IMR-90 (cell line): ENCODE measurements around the gene LRRC36. TPM values are rescaled to one million over a fixed set of nuclear protein-coding genes. Genes with fewer than 3 reads are reported as not detected.

Source experiments
- ATAC-seq: fragments of 200-7000 bp; cut with Tn5 transposase; 2 replicates; pipeline ENCODE4 v1.9.1; 2020; ENCODE audit warnings: low read depth, mild to moderate bottlenecking, moderate library complexity
- BruUV-seq: library from RNA; stranded (reverse); fragments of 400-500 nt; replicated peaks from 2 replicates; lab custom pipeline; 2021; lab: Mats Ljungman, UMichigan
- CTCF ChIA-PET: fragments of 300-600 bp; formaldehyde crosslinking; extraction: SDS; loops from one replicate; lab custom pipeline; 2021; ENCODE audit warnings: antibody characterized with exemption; lab: Yijun Ruan, JAX
- POLR2A ChIA-PET: fragments of 300-600 bp; sonication (Branson Sonifier 250); formaldehyde crosslinking; loops from one replicate; lab custom pipeline; 2022; ENCODE audit warnings: antibody characterized with exemption; ENCODE audit not compliant: unreplicated experiment; lab: Charles Lee
- DNase-seq: peaks from one replicate; pipeline ENCODE4 v3.0.0; 2013
- H2AFZ ChIP-seq: replicated peaks from 2 replicates; pipeline ENCODE3; 2013; ENCODE audit warnings: low read length, mild to moderate bottlenecking; ENCODE audit not compliant: poor library complexity
- H2AK5ac ChIP-seq: 2 replicates; pipeline ENCODE4 v1.6.1; 2013; ENCODE audit warnings: low read depth, low read length, inconsistent platforms
- H2AK9ac ChIP-seq: replicated peaks from 2 replicates; pipeline ENCODE3; 2013; ENCODE audit warnings: mild to moderate bottlenecking, low read depth, low read length, moderate library complexity; ENCODE audit not compliant: poor library complexity
- H2BK120ac ChIP-seq: 2 replicates; pipeline ENCODE4 v1.6.1; 2013; ENCODE audit warnings: low read depth, low read length, inconsistent platforms
- H2BK15ac ChIP-seq: 3 replicates; pipeline ENCODE4 v1.6.1; 2013; ENCODE audit warnings: low read depth, low read length, inconsistent platforms
- H2BK20ac ChIP-seq: 2 replicates; pipeline ENCODE4 v1.6.1; 2013; ENCODE audit warnings: low read depth, mild to moderate bottlenecking, inconsistent platforms, low read length, moderate library complexity
- H2BK5ac ChIP-seq: 2 replicates; pipeline ENCODE4 v1.6.1; 2013; ENCODE audit warnings: mild to moderate bottlenecking, low read depth, low read length, inconsistent platforms; ENCODE audit not compliant: poor library complexity, severe bottlenecking
- H3K14ac ChIP-seq: replicated peaks from 2 replicates; pipeline ENCODE4 v1.6.1; 2013; ENCODE audit warnings: low read depth, low read length, inconsistent platforms
- H3K18ac ChIP-seq: 2 replicates; pipeline ENCODE4 v1.6.1; 2013; ENCODE audit warnings: low read depth, low read length, control low read depth
- H3K23ac ChIP-seq: 2 replicates; pipeline ENCODE4 v1.6.1; 2013; ENCODE audit warnings: low read depth, low read length, inconsistent platforms
- H3K27ac ChIP-seq: 2 replicates; pipeline ENCODE4 v1.5.1; 2013; ENCODE audit warnings: mild to moderate bottlenecking, control low read depth, low read length; ENCODE audit not compliant: insufficient read depth
- H3K27me3 ChIP-seq: 2 replicates; pipeline ENCODE4 v1.6.1; 2013; ENCODE audit warnings: low read length; ENCODE audit not compliant: control insufficient read depth, insufficient read depth
- H3K36me3 ChIP-seq: 2 replicates; pipeline ENCODE4 v1.6.1; 2013; ENCODE audit warnings: low read length, mixed read lengths; ENCODE audit not compliant: control insufficient read depth, insufficient read depth
- H3K4ac ChIP-seq: 2 replicates; pipeline ENCODE4 v1.6.1; 2013; ENCODE audit warnings: low read depth, low read length, inconsistent platforms
- H3K4me1 ChIP-seq: 2 replicates; pipeline ENCODE4 v1.6.1; 2013; ENCODE audit warnings: low read length, mixed read lengths; ENCODE audit not compliant: control insufficient read depth, insufficient read depth
- H3K4me2 ChIP-seq: 2 replicates; pipeline ENCODE4 v1.6.1; 2013; ENCODE audit warnings: low read depth, mild to moderate bottlenecking, control low read depth, low read length, moderate library complexity
- H3K4me3 ChIP-seq: 2 replicates; pipeline ENCODE4 v1.5.1; 2013; ENCODE audit warnings: low read depth, mild to moderate bottlenecking, control low read depth, low read length, moderate library complexity; ENCODE audit not compliant: insufficient read depth
- H3K56ac ChIP-seq: 2 replicates; pipeline ENCODE4 v1.6.1; 2013; ENCODE audit warnings: low read length, inconsistent platforms; ENCODE audit not compliant: insufficient read depth; ENCODE audit errors: extremely low read depth
- H3K79me1 ChIP-seq, 2 experiments: 2 replicates each; pipeline ENCODE4 v1.6.1; 2013; ENCODE audit warnings: low read length in 2 of 2, inconsistent platforms in 1 of 2, low read depth in 1 of 2
- H3K9ac ChIP-seq: 2 replicates; pipeline ENCODE4 v1.6.1; 2013; ENCODE audit warnings: low read depth, low read length, control low read depth
- H3K9me1 ChIP-seq: 2 replicates; pipeline ENCODE4 v1.6.1; 2013; ENCODE audit warnings: low read length, inconsistent platforms; ENCODE audit not compliant: insufficient read depth
- H3K9me3 ChIP-seq: 2 replicates; pipeline ENCODE4 v1.6.1; 2013; ENCODE audit warnings: low read length; ENCODE audit not compliant: control insufficient read depth, insufficient read depth
- H4K20me1 ChIP-seq: 2 replicates; pipeline ENCODE4 v1.6.1; 2013; ENCODE audit warnings: low read length, inconsistent platforms; ENCODE audit not compliant: insufficient read depth
- H4K5ac ChIP-seq: 2 replicates; pipeline ENCODE4 v1.6.1; 2013; ENCODE audit warnings: mild to moderate bottlenecking, low read depth, low read length, control low read depth
- H4K8ac ChIP-seq, 2 experiments: 2 replicates each; pipeline ENCODE4 v1.6.1; 2013; ENCODE audit warnings: low read depth in 2 of 2, low read length in 2 of 2, control low read depth in 1 of 2, inconsistent platforms in 1 of 2
- H4K91ac ChIP-seq: 2 replicates; pipeline ENCODE4 v1.6.1; 2013; ENCODE audit warnings: low read depth, low read length, inconsistent platforms; ENCODE audit not compliant: insufficient read depth
- BHLHE40 ChIP-seq: fragments of 150-350 bp; IDR thresholded peaks from 2 replicates; pipeline ENCODE4 v1.6.1; 2016; ENCODE audit warnings: mild to moderate bottlenecking, low read depth, low read length
- POLR2A ChIP-seq: IDR thresholded peaks from 2 replicates; pipeline ENCODE4 v1.6.1; 2012; ENCODE audit warnings: mild to moderate bottlenecking, low read depth, low read length
- RAD21 ChIP-seq: IDR thresholded peaks from 2 replicates; pipeline ENCODE4 v1.6.1; 2012; ENCODE audit warnings: low read length, improper control_type of control experiment
- WGBS, 2 experiments: methylation state at CpG; one replicate each; pipeline versions ENCODE4 v1.1.5 to v1.1.7; 2013; ENCODE audit warnings: missing lambda C conversion rate in 2 of 2; ENCODE audit not compliant: insufficient read length in 1 of 2; ENCODE audit errors: extremely low coverage in 2 of 2; 5-methylcytosine and 5-hydroxymethylcytosine counted together
- dilution Hi-C: fragments of 300-500 bp; cut with HindIII; formaldehyde crosslinking; loops from one replicate; pipeline ENCODE4 v1.14.3; 2018; ENCODE audit warnings: low sequenced_read_pairs; ENCODE audit not compliant: unreplicated experiment
- in situ Hi-C: fragments of 300-500 bp; cut with MboI; formaldehyde crosslinking; loops from 3 replicates; pipeline ENCODE4 v1.14.3; 2019; ENCODE audit warnings: low sequenced_read_pairs, inconsistent platforms, mixed read lengths
- intact Hi-C: fragments of 100-400 bp; cut with micrococcal nuclease; formaldehyde crosslinking; loops from 2 replicates; pipeline ENCODE4 v1.10.0; 2022
- polyA plus RNA-seq, 3 experiments: library from polyadenylated mRNA; depleted of rRNA; stranded (reverse); fragments of >200 nt; gene quantifications; 2 replicates each; pipeline ENCODE4 v1.2.3, GENCODE V29; 2012; ENCODE audit warnings: low replicate concordance in 1 of 3
- total RNA-seq: library from RNA; depleted of rRNA; stranded (reverse); fragments of >200 nt; gene quantifications from 2 replicates; pipeline ENCODE4 v1.2.3, GENCODE V29; 2012
- TF ChIP-seq, protein P1 (sequence below): conservative IDR thresholded peaks from 2 replicates; pipeline ENCODE4 v1.5.1; 2012; ENCODE audit warnings: mild to moderate bottlenecking, low read depth, low read length, improper control_type of control experiment

LRRC36 gene
- total and polyA plus RNA-seq, 2 of the 4 experiments (the other 2 are of a cell fraction) = 0.18 to 0.29 TPM

DNA sequence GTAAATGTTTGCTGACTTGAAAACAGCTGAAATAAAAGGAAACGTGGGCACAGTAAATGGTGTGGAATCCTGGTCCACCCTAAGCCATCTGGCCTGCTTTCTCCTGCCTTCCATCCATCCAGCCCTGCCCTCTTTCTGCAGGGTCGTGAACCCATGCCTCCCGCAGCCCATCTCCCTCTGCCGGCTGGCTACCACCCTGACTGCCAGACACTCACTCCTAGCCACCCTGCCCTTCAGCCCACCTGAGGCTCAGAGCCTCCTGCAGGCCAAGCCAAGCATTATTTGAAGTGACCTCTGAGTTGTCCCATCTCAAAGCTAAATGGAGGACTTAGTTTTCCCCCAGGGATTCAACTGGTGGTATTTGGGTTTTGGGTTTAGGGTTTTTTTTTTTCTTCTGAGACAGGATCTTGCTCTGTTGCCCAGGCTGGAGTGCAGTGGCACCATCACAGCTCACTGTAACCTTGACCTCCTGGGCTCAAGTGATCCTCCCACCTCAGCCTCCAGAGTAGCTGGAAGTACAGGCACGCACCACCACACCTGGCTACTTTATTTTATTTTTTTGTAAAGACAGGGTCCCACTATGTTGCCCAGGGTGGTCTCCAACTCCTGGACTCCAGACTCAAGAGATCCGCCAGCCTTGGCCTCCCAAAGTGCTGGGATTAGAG is 81.3 kb downstream of the LRRC36 start:
- dilution Hi-C loops (no loop called here), intact Hi-C loops (no loop called here), in situ Hi-C loops (no loop called here)
- ChIA-PET CTCF (interaction anchor here (1.2 to 1.8 kb wide), 3 partner anchors 8 to 20 kb away, joined by 3 to 5 read pairs (median 4); no protein-coding TSS in a partner anchor), POLR2A (no interaction called here)
- ATAC-seq (no peak), DNase-seq (no peak)
- BruUV-seq = no TSS peak
- TF ChIP-seq BHLHE40 (no peak), POLR2A (no peak), RAD21 (no peak)
- TF ChIP-seq, protein P1, sequence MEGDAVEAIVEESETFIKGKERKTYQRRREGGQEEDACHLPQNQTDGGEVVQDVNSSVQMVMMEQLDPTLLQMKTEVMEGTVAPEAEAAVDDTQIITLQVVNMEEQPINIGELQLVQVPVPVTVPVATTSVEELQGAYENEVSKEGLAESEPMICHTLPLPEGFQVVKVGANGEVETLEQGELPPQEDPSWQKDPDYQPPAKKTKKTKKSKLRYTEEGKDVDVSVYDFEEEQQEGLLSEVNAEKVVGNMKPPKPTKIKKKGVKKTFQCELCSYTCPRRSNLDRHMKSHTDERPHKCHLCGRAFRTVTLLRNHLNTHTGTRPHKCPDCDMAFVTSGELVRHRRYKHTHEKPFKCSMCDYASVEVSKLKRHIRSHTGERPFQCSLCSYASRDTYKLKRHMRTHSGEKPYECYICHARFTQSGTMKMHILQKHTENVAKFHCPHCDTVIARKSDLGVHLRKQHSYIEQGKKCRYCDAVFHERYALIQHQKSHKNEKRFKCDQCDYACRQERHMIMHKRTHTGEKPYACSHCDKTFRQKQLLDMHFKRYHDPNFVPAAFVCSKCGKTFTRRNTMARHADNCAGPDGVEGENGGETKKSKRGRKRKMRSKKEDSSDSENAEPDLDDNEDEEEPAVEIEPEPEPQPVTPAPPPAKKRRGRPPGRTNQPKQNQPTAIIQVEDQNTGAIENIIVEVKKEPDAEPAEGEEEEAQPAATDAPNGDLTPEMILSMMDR = 0 out of 2 replicates have a peak, but pooled peaks have one; percentile 2
- Histone ChIP-seq H3K14ac (peak overlapping the region; percentile 52; the same call in 1 of the 2 replicates), H3K9me1 (peaks cover 12% of the 10 kb centered on the region), H3K23ac (no peak overlapping the region), H3K4me3 (no peak overlapping the region), H2BK20ac (no peak overlapping the region), H3K27ac (no peak overlapping the region), H4K8ac (peak overlapping the region in 1 of 2 experiments; percentile 60; a peak in 2 of 4 replicates), H3K79me1 (peaks cover 0 to 10% of the 10 kb centered on the region in 2 experiments; a peak in 2 of 4 replicates), H3K36me3 (no peaks in the 10 kb centered on the region), H3K9ac (no peak overlapping the region), H3K56ac (no peak overlapping the region), H2AK5ac (peak overlapping the region; percentile 84; the same call in 1 of the 2 replicates), H3K18ac (no peak overlapping the region), H3K9me3 (no peaks in the 10 kb centered on the region), H2AFZ (peak overlapping the region; percentile 88), H2BK120ac (peak overlapping the region; percentile 76; the same call in 1 of the 2 replicates), H3K4ac (no peak overlapping the region; the same call in 1 of the 2 replicates), H2BK5ac (no peak overlapping the region), H3K4me2 (no peak overlapping the region), H2BK15ac (no peak overlapping the region), H2AK9ac (no peak overlapping the region), H4K91ac (no peak overlapping the region), H4K5ac (no peak overlapping the region), H3K27me3 (no peaks in the 10 kb centered on the region), H3K4me1 (peaks cover 17% of the 10 kb centered on the region), H4K20me1 (no peaks in the 10 kb centered on the region)
- WGBS, 2 experiments = 80% methylated on average over 1 of the region's 6 CpGs; no CpG with 5 or more reads in 1 of the 2 experiments
